ENCODE measurements around the gene KRTAP13-2.

- TF ChIP-seq CTCF (IDR thresholded peaks at IDR 0.05): no peak
- TF ChIP-seq POLR2A (IDR thresholded peaks at IDR 0.05): no peak
Observed at GRCh38 chr21:30326390-30326789, 45.7 kb downstream of the KRTAP13-2 start.

Measured in body of pancreas (tissue), 4 donors.